GM13976 (cell line): ENCODE data around the gene GTF2F2.

Source experiments
- DNase-seq: peaks from one replicate; pipeline ENCODE4 v3.0.0; 2012; ENCODE audit warnings: low spot score
- in situ Hi-C: fragments of 300-500 bp; cut with MboI; formaldehyde crosslinking; loops from one replicate; pipeline ENCODE4 v1.12.0; 2022; ENCODE audit warnings: low sequenced_read_pairs, mixed read lengths, inconsistent platforms; ENCODE audit not compliant: unreplicated experiment
- TF ChIP-seq, protein P1 (sequence below): IDR thresholded peaks from 2 replicates; pipeline ENCODE4 v1.5.1; 2012; ENCODE audit warnings: borderline replicate concordance, mild to moderate bottlenecking; ENCODE audit not compliant: insufficient read depth; ENCODE audit errors: extremely low read depth, missing control alignments, control extremely low read depth

The GTF2F2 gene

DNA sequence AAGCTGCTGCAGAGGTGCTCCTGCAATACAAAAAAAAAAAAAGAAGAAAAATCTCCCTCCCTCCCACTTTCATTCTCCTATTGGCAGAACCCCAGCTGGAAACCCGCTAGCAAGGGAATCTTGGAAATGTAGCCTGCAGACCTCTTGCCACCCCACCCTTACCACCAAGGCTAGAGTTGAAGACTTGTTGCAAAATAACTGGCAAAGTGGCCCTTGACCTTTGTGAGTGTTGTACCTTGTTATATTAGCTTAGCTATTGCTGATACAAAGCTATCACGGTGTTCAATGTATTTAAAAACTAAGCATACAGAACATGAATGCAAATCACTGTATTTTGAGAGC, 138.0 kb downstream of the GTF2F2 start:
- no peak for DNase-seq
- in situ Hi-C loops = no loop called here
- TF ChIP-seq, protein P1, sequence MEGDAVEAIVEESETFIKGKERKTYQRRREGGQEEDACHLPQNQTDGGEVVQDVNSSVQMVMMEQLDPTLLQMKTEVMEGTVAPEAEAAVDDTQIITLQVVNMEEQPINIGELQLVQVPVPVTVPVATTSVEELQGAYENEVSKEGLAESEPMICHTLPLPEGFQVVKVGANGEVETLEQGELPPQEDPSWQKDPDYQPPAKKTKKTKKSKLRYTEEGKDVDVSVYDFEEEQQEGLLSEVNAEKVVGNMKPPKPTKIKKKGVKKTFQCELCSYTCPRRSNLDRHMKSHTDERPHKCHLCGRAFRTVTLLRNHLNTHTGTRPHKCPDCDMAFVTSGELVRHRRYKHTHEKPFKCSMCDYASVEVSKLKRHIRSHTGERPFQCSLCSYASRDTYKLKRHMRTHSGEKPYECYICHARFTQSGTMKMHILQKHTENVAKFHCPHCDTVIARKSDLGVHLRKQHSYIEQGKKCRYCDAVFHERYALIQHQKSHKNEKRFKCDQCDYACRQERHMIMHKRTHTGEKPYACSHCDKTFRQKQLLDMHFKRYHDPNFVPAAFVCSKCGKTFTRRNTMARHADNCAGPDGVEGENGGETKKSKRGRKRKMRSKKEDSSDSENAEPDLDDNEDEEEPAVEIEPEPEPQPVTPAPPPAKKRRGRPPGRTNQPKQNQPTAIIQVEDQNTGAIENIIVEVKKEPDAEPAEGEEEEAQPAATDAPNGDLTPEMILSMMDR = no peak

DNA sequence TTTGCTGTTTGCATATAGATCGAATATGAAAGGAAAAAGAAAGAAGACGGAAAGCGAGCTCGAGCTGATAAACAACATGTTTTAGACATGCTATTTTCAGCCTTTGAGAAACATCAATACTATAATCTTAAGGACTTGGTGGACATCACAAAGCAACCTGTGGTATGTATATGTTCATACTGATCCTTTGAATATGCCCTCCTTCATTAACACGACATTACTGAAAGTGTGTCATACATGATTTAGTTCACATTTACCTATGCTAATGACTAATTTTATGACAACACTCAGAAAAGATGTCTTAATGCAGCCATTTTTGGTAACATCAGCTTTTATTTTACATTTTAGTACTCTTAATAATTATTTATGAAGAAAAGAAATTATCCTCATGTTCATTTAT, 146.9 kb downstream of the GTF2F2 start:
- DNase-seq = no peak
- TF ChIP-seq, protein P1 = no peak
- in situ Hi-C loops = no loop called here

DNA sequence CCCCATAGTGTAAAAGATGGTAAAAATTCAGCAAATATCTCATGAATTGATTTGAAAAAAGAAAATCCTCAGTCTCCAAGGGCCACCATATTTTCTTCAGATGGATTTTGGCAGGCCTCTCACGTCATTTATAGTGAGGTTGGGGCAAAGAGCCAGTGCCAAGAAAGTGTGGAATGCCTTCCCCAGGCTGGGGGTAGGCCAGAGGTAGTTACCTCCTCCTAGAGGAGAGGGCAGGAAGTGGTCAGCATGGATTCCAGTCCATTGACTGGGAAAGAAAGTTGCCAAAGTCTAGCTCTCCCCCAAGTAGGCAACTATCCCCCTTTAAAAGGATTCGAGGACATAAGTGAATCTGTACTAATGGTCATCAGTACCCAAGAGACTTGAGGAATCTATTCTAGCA, 148.9 kb downstream of the GTF2F2 start:
- DNase-seq = no peak
- in situ Hi-C loops = no loop called here
- TF ChIP-seq, protein P1 = no peak

DNA sequence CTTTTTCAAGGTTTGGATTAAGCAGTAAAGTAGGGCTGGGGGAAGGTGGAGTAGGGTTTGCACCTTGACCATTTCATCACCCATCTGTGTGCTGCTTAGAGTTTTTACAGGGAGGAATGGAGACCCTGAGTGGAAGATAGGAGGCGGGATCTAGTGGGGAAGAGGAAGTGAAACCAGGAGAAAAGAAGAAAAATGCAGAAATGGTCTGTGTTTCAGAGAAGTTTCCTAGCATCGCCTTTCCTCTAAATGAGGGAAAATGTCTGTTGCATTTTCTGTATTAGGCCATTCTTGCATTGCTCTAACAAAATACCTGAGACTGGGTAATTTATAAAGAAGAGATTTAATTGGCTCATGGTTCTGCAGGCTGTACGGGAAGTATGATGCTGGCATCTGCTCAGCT, 156.6 kb downstream of the GTF2F2 start:
- TF ChIP-seq, protein P1 = no peak
- in situ Hi-C loops = loop anchor here (25.0 kb wide), 1 partner anchor 815 kb away; no protein-coding TSS in a partner anchor
- DNase-seq = no peak

DNA sequence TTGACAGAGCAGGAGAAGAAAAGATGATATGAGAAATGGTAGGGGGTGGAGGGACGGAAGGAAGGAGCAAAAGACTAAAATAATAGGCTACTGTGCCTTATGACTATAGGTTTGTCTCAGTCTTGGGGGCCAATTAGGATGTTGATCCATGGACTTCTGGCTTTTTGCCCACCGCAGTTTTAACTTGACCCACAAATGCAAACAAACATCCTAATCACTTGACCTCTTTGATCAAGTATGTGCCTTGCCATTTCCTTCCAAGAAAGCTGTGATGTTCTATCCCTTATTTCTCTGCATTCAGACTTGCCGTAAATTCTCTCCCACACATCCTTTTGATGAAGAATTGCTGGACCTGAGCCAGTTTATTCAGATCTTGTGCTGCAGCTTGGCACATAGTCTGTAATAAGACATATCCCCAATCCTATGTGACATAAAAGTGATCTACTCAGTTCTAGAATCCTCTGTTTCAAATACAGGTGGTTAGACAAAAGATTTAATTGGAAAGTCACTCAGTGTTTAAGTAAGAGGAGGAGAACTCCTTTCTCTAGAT, 157.9 kb downstream of the GTF2F2 start:
- in situ Hi-C loops = loop anchor here (25.0 kb wide), 1 partner anchor 816 kb away; no protein-coding TSS in a partner anchor
- DNase-seq = no peak
- TF ChIP-seq, protein P1 = no peak

DNA sequence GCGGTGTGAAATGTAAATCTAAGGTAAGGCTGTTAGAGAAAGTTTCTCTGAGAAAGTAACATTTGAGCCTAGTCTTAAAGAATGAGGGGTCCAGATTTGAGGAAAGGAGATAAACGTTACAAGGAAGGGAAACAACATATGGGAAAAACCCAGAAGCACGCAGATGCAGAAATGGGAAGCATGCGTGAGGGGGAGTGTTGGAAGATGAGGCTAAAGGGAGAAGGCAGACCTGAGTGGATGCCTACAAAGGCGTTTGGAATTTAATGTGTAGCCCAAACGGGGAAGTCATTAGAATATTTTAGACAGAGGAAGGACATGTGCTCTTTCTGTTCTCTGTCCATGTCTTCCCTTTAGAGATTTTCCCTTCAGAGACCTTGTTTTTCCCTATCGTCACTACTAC, 159.7 kb downstream of the GTF2F2 start:
- DNase-seq = no peak
- in situ Hi-C loops = loop anchor here (25.0 kb wide), 1 partner anchor 818 kb away; no protein-coding TSS in a partner anchor
- TF ChIP-seq, protein P1 = no peak
